Breast epithelium (tissue), 3 donors: Measurements from ENCODE around the gene NADSYN1.

Experiments
- POLR2A ChIP-seq: fragments of 450-650 bp; IDR thresholded peaks from one replicate; pipeline ENCODE4 v1.6.1; 2016; ENCODE audit warnings: antibody characterized with exemption, mild to moderate bottlenecking, moderate library complexity
- POLR2AphosphoS5 ChIP-seq, 3 donors: sonication (generic); formaldehyde crosslinking; IDR thresholded peaks; one replicate each; pipeline ENCODE4 v1.6.1; 2017; ENCODE audit warnings: antibody characterized with exemption in 3 of 3
- TF ChIP-seq, protein P1 (sequence below), 3 donors: fragments of 450-650 bp; IDR thresholded peaks; one replicate each; pipeline ENCODE4 v1.5.1; 2016 to 2017; ENCODE audit warnings: antibody characterized with exemption in 3 of 3, mild to moderate bottlenecking in 3 of 3, moderate library complexity in 3 of 3

- TF ChIP-seq, protein P1, sequence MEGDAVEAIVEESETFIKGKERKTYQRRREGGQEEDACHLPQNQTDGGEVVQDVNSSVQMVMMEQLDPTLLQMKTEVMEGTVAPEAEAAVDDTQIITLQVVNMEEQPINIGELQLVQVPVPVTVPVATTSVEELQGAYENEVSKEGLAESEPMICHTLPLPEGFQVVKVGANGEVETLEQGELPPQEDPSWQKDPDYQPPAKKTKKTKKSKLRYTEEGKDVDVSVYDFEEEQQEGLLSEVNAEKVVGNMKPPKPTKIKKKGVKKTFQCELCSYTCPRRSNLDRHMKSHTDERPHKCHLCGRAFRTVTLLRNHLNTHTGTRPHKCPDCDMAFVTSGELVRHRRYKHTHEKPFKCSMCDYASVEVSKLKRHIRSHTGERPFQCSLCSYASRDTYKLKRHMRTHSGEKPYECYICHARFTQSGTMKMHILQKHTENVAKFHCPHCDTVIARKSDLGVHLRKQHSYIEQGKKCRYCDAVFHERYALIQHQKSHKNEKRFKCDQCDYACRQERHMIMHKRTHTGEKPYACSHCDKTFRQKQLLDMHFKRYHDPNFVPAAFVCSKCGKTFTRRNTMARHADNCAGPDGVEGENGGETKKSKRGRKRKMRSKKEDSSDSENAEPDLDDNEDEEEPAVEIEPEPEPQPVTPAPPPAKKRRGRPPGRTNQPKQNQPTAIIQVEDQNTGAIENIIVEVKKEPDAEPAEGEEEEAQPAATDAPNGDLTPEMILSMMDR (IDR thresholded peaks at IDR 0.05) = no peak
- TF ChIP-seq POLR2A (no peak), POLR2AphosphoS5 (IDR thresholded peaks at IDR 0.05) (no peak)
Measured at GRCh38 chr11:71495286-71496230, 42.6 kb downstream of the NADSYN1 start.
